Measurements from ENCODE around the gene VASH2. TPM values are rescaled to one million over a fixed set of nuclear protein-coding genes. Genes with fewer than 3 reads are reported as not detected.

VASH2 gene
- total RNA-seq, 1 donor from 2014 or later = 27.4 TPM

GRCh38 chr1:213008564-213008963, 58.2 kb downstream of the VASH2 start:
- Mint-ChIP-seq H3K9me3 (no peaks in the 10 kb centered on the region), H3K27ac (no peak overlapping the region), H3K4me1 (ENCODE audit: unreplicated experiment) (peaks cover 14% of the 10 kb centered on the region), H3K36me3 (peaks cover 11% of the 10 kb centered on the region), H3K27me3 (no peaks in the 10 kb centered on the region), H3K4me3 (no peak overlapping the region)
- TF ChIP-seq CTCF (conservative IDR thresholded peaks at IDR 0.05) = no peak
- no peak for DNase-seq (ENCODE audit: extremely low spot score, unreplicated experiment)

DNA sequence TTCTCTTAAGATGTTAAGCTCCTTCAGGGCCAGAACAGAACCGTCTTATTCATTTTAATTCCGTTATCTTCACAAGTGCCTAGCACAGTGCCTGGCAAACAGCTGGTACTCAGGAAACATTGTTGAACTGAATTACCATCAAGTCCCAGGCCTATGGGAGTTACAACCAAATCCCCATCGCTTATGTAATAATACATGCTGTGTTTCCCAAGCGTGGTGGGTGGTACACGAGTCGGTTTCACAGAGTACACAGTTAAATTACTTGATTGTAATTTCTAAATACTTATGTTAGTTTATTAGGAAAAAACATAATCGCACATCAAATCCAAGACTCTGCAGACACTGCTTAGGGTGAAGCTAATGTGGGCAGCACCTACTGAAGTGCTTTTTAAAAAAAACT, 64.3 kb downstream of the VASH2 start:
- no peak for DNase-seq (ENCODE audit: extremely low spot score, unreplicated experiment)
- no peak for TF ChIP-seq CTCF (conservative IDR thresholded peaks at IDR 0.05)

DNA sequence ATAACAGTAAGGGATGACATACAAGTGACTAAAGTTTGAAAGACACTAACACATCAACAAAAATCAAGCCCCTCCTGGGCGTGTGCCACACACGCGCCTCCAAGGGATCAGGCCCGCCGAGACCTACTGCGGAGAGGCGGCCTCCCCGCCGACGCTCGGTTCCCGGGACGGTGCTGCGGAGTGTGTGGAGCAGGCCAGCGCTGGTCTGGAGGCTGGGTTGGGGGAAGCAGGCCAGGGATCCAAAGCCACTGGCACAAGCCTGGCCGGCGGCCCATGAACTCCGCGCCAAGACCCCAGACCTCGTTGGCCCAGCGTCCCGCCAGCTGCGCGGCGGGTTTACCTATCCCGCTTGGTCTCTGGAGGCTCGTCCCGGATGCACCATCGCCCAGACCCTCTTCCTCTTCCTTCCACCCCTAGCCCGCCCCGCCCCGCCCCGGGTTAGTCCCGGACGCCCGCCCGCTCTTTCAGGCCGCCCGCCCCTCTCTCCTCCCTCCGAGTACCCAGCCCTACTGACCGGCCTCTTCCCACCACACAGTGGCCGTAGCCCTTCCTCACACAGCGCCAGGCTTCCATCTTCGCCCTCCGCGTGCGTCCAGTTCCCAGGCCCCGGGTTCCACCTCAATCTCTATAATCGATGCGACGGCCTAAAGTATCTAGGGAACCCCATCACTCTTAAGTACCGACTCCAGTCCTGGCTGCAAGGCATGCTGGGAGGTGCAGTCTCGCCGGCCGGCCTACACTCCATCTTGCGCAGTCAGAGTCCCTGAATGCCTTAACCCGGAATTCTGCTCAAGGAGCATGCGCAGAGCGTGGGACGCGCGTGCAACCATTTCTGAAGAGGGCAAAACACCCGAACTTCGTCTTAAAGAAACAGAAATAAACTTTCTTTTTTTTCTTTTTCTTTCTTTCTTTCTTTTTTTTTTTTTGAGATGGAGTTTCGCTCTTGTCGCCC, 65.0 kb downstream of the VASH2 start, which contains the start of gene ANGEL2:
Gene ANGEL2, minus strand, starts transcription at position 769 of the 952 bp plus-strand sequence. Its CDS starts 196 bp downstream, at position 573.
- Mint-ChIP-seq H3K4me3 (peak within 1 kb of the TSS; percentile 99), H3K27ac (peak within 1 kb of the TSS; percentile 99), H3K27me3 (no peaks in the 10 kb centered on the region), H3K36me3 (peaks cover 6% of the 10 kb centered on the region), H3K9me3 (no peaks in the 10 kb centered on the region), H3K4me1 (ENCODE audit: unreplicated experiment) (peaks cover 15% of the 10 kb centered on the region)
- TF ChIP-seq CTCF (conservative IDR thresholded peaks at IDR 0.05) = no peak
- DNase-seq (ENCODE audit: extremely low spot score, unreplicated experiment) = peak; percentile 91

More for the DNA sequence above, 64.3 kb downstream of the VASH2 start:
- Mint-ChIP-seq H3K4me1 (ENCODE audit: unreplicated experiment) (peaks cover 15% of the 10 kb centered on the region), H3K27ac (peak overlapping the region; percentile 99), H3K36me3 (peaks cover 6% of the 10 kb centered on the region), H3K9me3 (no peaks in the 10 kb centered on the region), H3K4me3 (peak overlapping the region; percentile 99), H3K27me3 (no peaks in the 10 kb centered on the region)

- Mint-ChIP-seq H3K4me1 (ENCODE audit: unreplicated experiment) (peaks cover 8% of the 10 kb centered on the region), H3K9me3 (no peaks in the 10 kb centered on the region), H3K27me3 (peaks cover 3% of the 10 kb centered on the region), H3K4me3 (no peak overlapping the region), H3K36me3 (no peaks in the 10 kb centered on the region), H3K27ac (no peak overlapping the region)
- no peak for DNase-seq (ENCODE audit: extremely low spot score, unreplicated experiment)
- TF ChIP-seq CTCF (conservative IDR thresholded peaks at IDR 0.05) = no peak
Measured at GRCh38 chr1:213017447-213018273, 67.3 kb downstream of the VASH2 start.

DNA sequence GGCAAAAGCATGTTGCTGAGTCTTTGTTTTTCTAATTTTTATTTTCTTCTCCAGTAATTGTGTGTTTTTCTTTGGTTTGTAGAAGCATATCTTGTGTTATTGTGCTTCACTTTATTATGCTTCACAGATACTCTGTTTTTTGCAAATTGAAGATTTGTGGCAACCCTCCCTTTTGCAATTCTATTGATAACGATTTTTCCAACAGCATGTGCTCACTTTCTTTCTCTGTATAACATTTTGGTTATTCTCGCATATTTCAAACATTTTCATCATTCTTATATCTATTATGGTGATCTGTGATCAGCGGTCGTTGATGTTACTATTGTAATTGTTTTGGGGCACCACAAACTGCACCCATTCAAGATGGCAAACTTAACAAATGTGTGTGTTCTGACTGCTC, 69.1 kb downstream of the VASH2 start:
- DNase-seq (ENCODE audit: extremely low spot score, unreplicated experiment) = no peak
- H3K4me1 Mint-ChIP-seq (ENCODE audit: unreplicated experiment) = no peaks in the 10 kb centered on the region

More for the DNA sequence above, 69.1 kb downstream of the VASH2 start:
- H3K27ac Mint-ChIP-seq = no peak overlapping the region
- peaks cover 3% of the 10 kb centered on the region for H3K27me3 Mint-ChIP-seq
- H3K36me3 Mint-ChIP-seq = no peaks in the 10 kb centered on the region
- no peak for TF ChIP-seq CTCF (conservative IDR thresholded peaks at IDR 0.05)
- no peaks in the 10 kb centered on the region for H3K9me3 Mint-ChIP-seq
- H3K4me3 Mint-ChIP-seq = no peak overlapping the region
